Common myeloid progenitor, CD34-positive (primary cell): Measurements from ENCODE around the gene SF3B1. TPM values are rescaled to one million over a fixed set of nuclear protein-coding genes. Genes with fewer than 3 reads are reported as not detected.
"Not testable (repeated sequence)": the region's sequence is repeated elsewhere in the genome, so short reads cannot be mapped to it uniquely, and the experiment has no call there.

ENCODE experiments used
- CTCF ChIA-PET: fragments of 350-600 bp; sonication (Branson Sonifier 250); formaldehyde crosslinking; loops from one replicate; lab custom pipeline; 2021; ENCODE audit warnings: antibody characterized with exemption; lab: Charles Lee
- POLR2A ChIA-PET: fragments of 350-600 bp; sonication (Branson Sonifier 250); formaldehyde crosslinking; loops from one replicate; lab custom pipeline; 2021; ENCODE audit warnings: antibody characterized with exemption; lab: Charles Lee
- DNase-seq, 3 donors: peaks; one replicate each; pipeline versions ENCODE4 v3.0.0 to v3.0.0-alpha.2; 2013
- H3K27ac ChIP-seq, 2 experiments: 1 replicate in 1 of 2; 2 replicates in 1 of 2; pipeline ENCODE4 v1.7.0; 2013; ENCODE audit warnings: inconsistent platforms in 2 of 2, low read length in 2 of 2, mild to moderate bottlenecking in 2 of 2, low read depth in 1 of 2, moderate library complexity in 1 of 2; ENCODE audit not compliant: severe bottlenecking in 2 of 2, insufficient read depth in 1 of 2, poor library complexity in 1 of 2
- H3K27me3 ChIP-seq, 5 experiments: replicated peaks in 2 of 5; 1 replicate in 3 of 5; 2 replicates in 2 of 5; pipeline versions ENCODE4 v1.6.1 to v1.7.0; 2013; ENCODE audit warnings: low read length in 4 of 5, mild to moderate bottlenecking in 2 of 5, moderate library complexity in 2 of 5, inconsistent platforms in 1 of 5; ENCODE audit not compliant: insufficient read depth in 5 of 5, control insufficient read depth in 4 of 5
- H3K36me3 ChIP-seq, 4 experiments: 1 replicate in 2 of 4; 2 replicates in 2 of 4; pipeline versions ENCODE4 v1.6.1 to v1.7.0; 2013; ENCODE audit warnings: low read length in 3 of 4, control low read depth in 1 of 4, mild to moderate bottlenecking in 1 of 4; ENCODE audit not compliant: control insufficient read depth in 4 of 4, insufficient read depth in 4 of 4
- H3K4me1 ChIP-seq, 4 experiments: 1 replicate in 3 of 4; 2 replicates in 1 of 4; pipeline versions ENCODE4 v1.6.1 to v1.7.1; 2013; ENCODE audit warnings: low read length in 3 of 4, mild to moderate bottlenecking in 3 of 4, control low read depth in 1 of 4, inconsistent platforms in 1 of 4, moderate library complexity in 1 of 4; ENCODE audit not compliant: control insufficient read depth in 4 of 4, insufficient read depth in 4 of 4; ENCODE audit errors: control extremely low read depth in 1 of 4
- H3K4me3 ChIP-seq, 7 experiments: 1 replicate in 4 of 7; 2 replicates in 3 of 7; pipeline versions ENCODE4 v1.5.1 to v1.7.0; 2013; ENCODE audit warnings: mild to moderate bottlenecking in 7 of 7, low read length in 6 of 7, moderate library complexity in 6 of 7, inconsistent platforms in 2 of 7, low read depth in 2 of 7, control low read depth in 1 of 7; ENCODE audit not compliant: insufficient read depth in 4 of 7, control insufficient read depth in 1 of 7; ENCODE audit errors: extremely low read depth in 1 of 7
- H3K9me3 ChIP-seq, 5 experiments: 1 replicate in 4 of 5; 2 replicates in 1 of 5; pipeline versions ENCODE4 v1.6.1 to v1.7.1; 2013; ENCODE audit warnings: low read length in 4 of 5, mild to moderate bottlenecking in 2 of 5, inconsistent platforms in 1 of 5, low read depth in 1 of 5, moderate library complexity in 1 of 5; ENCODE audit not compliant: control insufficient read depth in 4 of 5, insufficient read depth in 2 of 5; ENCODE audit errors: control extremely low read depth in 1 of 5
- WGBS: methylation state at CpG from one replicate; pipeline ENCODE4 v1.1.5; 2013; ENCODE audit not compliant: insufficient coverage; 5-methylcytosine and 5-hydroxymethylcytosine counted together
- polyA plus RNA-seq: library from polyadenylated mRNA; unstranded; fragments of 120-200 nt; gene quantifications from one replicate; pipeline ENCODE4 v1.2.1, GENCODE V29; 2013

SF3B1 gene
- polyA plus RNA-seq = 517 TPM

- H3K4me1 ChIP-seq = peaks cover 25 to 47% (median 38%) of the 10 kb centered on the region in 4 experiments
- DNase-seq = peak; percentile 99 to 100 (median 100)
- H3K27ac ChIP-seq = peak within 1 kb of the TSS; percentile 100
- CTCF ChIA-PET = interaction anchor here (1.0 to 1.3 kb wide), 3 partner anchors 10 to 16 kb away, joined by 3 to 4 read pairs (median 3); no protein-coding TSS in a partner anchor
- POLR2A ChIA-PET = interaction anchor here (0.6 to 3.9 kb wide), 7 partner anchors 8 to 428 kb away, joined by 3 to 48 read pairs (median 4); partner anchors contain the start of genes COQ10B, HSPD1, HSPE1 and MOB4
- H3K36me3 ChIP-seq = peaks cover 0 to under 1% (median under 1%) of the 10 kb centered on the region in 4 experiments
- H3K9me3 ChIP-seq = no peaks in the 10 kb centered on the region
- peak within 1 kb of the TSS; percentile 89 to 100 (median 100) for H3K4me3 ChIP-seq
- no peaks in the 10 kb centered on the region for H3K27me3 ChIP-seq
- under 1% methylated on average over 67 of the region's 74 CpGs for WGBS
Observed at GRCh38 chr2:197434541-197435513, at the start of gene SF3B1. SF3B1 (minus strand) TSS chr2:197435028; CDS start chr2:197434999, 29 bp downstream.

GRCh38 chr2:197484248-197484647, 49.4 kb upstream of the SF3B1 start:
- DNase-seq, H3K27me3 ChIP-seq, H3K4me3 ChIP-seq, H3K4me1 ChIP-seq, POLR2A ChIA-PET, H3K27ac ChIP-seq: not testable (repeated sequence)
- peaks cover 6 to 64% (median 37%) of the 10 kb centered on the region in 4 experiments for H3K36me3 ChIP-seq
- CTCF ChIA-PET = interaction anchor here (0.6 kb wide), 1 partner anchor 207 kb away, joined by 3 read pairs; no protein-coding TSS in a partner anchor
- WGBS = no CpG with 5 or more reads among the region's 3 CpGs
- H3K9me3 ChIP-seq = peaks cover 0 to 12% (median 9%) of the 10 kb centered on the region in 5 experiments

GRCh38 chr2:197480165-197481036, 45.6 kb upstream of the SF3B1 start:
- H3K4me3 ChIP-seq = no peak overlapping the region
- DNase-seq = no peak
- H3K9me3 ChIP-seq = peaks cover 0 to 12% (median 9%) of the 10 kb centered on the region in 5 experiments
- CTCF ChIA-PET = no interaction called here
- H3K4me1 ChIP-seq = peaks cover 0 to 12% (median 1%) of the 10 kb centered on the region in 4 experiments
- H3K27me3 ChIP-seq = no peaks in the 10 kb centered on the region
- no peak overlapping the region for H3K27ac ChIP-seq
- peaks cover 8 to 58% (median 24%) of the 10 kb centered on the region in 4 experiments for H3K36me3 ChIP-seq
- POLR2A ChIA-PET = no interaction called here
- 98% methylated on average over 6 of the region's 9 CpGs for WGBS

- ChIA-PET CTCF (interaction anchor here (1.5 kb wide), 1 partner anchor 10 kb away, joined by 3 read pairs; no protein-coding TSS in a partner anchor), POLR2A (no interaction called here)
- peaks cover 12 to 65% (median 27%) of the 10 kb centered on the region in 4 experiments for H3K36me3 ChIP-seq
- no peak overlapping the region for H3K4me3 ChIP-seq
- H3K27ac ChIP-seq = no peak overlapping the region
- H3K4me1 ChIP-seq = peaks cover 0 to 12% (median 1%) of the 10 kb centered on the region in 4 experiments
- no peaks in the 10 kb centered on the region for H3K27me3 ChIP-seq
- 96% methylated on average over 3 of the region's 3 CpGs for WGBS
- H3K9me3 ChIP-seq = peaks cover 0 to 5% (median 0%) of the 10 kb centered on the region in 5 experiments
- peak in 1 of 3 donors; percentile 29 for DNase-seq
Observed at GRCh38 chr2:197477797-197478196, 43.0 kb upstream of the SF3B1 start.

- H3K27ac ChIP-seq = no peak overlapping the region
- no peaks in the 10 kb centered on the region for H3K27me3 ChIP-seq
- peaks cover 19 to 71% (median 31%) of the 10 kb centered on the region in 4 experiments for H3K36me3 ChIP-seq
- peaks cover 0 to 3% (median 0%) of the 10 kb centered on the region in 4 experiments for H3K4me1 ChIP-seq
- DNase-seq = no peak
- no peak overlapping the region for H3K4me3 ChIP-seq
- POLR2A ChIA-PET = no interaction called here
- no peaks in the 10 kb centered on the region for H3K9me3 ChIP-seq
- CTCF ChIA-PET = no interaction called here
- 95% methylated on average over 4 of the region's 5 CpGs for WGBS
Observed at GRCh38 chr2:197472166-197472565, 37.3 kb upstream of the SF3B1 start.

GRCh38 chr2:197464175-197464574, 29.3 kb upstream of the SF3B1 start:
- CTCF ChIA-PET = interaction anchor here (0.5 kb wide), 1 partner anchor 345 kb away, joined by 3 read pairs; no protein-coding TSS in a partner anchor
- Histone ChIP-seq H3K27ac (no peak overlapping the region), H3K36me3 (peaks cover 16 to 76% (median 27%) of the 10 kb centered on the region in 4 experiments), H3K4me1 (no peaks in the 10 kb centered on the region), H3K4me3 (no peak overlapping the region), H3K9me3 (no peaks in the 10 kb centered on the region), H3K27me3 (no peaks in the 10 kb centered on the region)
- WGBS = 78% methylated on average over 1 of the region's 1 CpG
- no peak for DNase-seq
- POLR2A ChIA-PET = no interaction called here
